ENCODE data around the gene HIGD2A.

Gene HIGD2A

DNA sequence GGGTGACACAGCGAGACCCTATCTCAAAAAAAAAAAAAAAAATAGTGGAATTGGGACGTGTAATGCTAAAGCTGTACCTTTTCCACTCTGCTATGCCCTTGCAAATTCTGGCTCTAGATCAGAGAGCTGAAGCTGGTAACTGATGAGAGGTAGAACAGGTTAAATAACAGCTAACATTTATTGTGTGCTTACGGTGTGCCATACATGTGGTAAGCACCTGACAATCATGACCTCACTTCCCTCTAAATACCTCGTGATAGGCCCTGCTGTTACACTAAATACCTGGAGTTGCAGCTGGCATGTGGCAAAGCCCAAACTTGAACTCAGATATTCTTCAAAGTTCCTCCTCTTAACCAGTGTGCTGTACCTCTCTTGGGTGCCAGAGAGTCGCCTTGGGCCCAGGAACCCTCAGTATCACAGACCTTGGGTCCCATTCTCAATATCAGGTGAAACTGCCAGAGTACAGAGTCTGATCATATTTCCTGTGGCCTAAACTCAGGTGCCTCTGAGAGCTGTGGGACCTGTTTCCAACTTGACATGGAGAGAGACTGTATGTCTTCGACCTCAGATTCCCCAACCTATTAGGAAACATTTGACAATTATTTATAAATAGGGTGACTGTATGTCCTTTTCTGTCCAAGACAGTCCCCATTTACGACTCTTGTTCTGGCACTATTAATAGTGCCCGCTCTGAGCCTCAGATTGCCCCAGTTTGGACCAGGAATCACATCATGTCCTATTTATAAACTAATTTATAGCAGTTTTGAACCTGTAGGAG, 18.4 kb upstream of the HIGD2A start:
- DNase-seq (ENCODE audit: low read depth) = no peak

DNA sequence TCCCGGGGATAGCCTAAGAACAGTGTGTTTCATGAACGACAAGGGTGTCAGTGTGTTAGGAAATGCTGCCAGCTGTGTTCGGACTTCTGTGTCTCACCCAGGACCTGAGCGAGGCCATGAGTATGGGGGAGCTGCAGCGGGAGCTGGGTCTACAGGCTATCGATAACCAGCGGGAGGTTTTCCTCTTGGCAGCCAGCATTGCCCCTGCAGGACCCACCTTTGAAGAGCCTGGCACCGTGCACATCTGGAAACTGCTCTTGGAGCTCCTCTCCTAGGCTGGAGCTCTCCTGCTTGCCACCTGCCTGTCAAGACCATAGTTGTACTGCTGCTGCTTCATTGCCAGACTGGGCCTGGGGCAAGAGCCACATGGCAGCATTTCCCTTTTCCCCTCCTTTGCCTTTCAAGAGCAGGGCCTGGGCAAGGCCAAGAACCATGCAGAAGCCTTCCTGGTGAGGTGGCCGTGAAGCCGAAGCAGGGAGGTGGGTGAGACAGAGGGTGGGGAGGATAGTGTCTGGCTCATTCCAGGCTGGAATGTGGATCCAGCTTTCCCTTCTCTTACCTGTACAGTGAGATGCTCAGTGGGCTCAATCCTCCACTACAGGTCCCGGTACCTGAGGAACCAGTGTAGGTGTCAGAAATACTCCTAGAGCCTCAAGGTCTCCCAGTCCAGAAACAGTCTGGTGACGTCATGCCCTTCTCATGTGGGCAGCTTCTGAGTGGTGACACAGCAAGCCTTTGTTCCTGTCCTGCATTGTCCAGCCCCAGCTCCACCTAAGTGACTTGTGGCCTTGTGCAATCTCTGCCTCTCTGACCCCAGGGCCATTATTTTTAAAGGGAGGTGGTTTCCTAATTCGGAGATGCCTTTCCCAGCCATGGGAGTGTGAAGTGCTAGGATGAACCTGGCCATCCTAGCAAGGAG, 16.7 kb upstream of the HIGD2A start:
- DNase-seq (ENCODE audit: low read depth) = no peak

DNA sequence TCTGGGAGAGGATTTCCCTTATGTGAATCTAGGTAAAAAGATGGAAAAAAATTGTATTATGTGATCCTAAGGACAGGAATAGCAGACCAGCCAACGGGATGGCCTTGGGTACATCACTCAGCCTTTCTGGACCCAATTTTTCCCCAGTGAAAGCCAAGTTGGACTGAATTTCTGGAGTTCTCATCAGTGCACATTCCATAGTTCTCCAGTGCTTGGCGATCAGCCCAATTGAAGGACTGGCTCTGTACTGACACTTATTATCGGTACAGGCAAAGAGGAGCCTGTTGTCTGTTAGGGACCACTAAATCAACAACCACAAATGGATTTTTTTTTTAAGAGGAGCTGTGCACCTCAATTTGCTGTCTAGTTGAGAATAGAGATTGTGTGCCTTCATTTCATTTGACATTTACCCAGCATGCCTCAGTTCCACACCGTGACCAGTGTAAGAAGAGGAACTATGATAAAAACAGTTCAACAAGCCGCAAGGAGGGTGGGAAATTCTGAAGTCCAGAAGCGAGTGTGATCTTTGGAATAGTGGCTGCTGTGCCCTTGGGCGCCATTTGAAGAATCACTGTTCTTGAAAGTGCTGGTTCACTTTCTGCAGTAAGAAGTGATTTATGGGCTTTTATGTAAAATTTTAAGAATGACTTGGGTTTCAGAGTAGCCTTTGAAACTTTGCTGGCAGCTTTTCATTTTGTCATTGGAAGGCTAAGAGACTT, 15.3 kb upstream of the HIGD2A start:
- no peak for DNase-seq (ENCODE audit: low read depth)

DNA sequence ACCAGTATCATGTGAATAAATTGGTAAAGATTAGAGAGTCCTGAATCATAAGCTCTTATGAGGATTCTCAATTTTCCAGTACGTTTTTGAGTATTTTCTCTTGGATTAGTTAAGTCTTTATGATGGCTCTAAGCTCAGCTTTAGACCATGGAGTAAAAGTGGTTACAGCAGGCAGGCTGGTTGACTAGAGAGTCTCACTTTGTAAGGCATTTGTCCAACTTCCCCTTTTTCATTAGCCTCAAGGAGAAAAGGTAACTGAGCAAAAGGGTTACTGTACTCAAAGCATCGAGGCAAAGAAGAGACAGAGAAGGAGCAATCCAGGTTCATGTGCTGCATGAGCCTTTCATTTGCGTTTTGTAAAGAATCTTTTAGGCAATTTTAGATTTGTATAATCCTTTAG, 8.7 kb upstream of the HIGD2A start:
- no peak for DNase-seq (ENCODE audit: low read depth)

DNA sequence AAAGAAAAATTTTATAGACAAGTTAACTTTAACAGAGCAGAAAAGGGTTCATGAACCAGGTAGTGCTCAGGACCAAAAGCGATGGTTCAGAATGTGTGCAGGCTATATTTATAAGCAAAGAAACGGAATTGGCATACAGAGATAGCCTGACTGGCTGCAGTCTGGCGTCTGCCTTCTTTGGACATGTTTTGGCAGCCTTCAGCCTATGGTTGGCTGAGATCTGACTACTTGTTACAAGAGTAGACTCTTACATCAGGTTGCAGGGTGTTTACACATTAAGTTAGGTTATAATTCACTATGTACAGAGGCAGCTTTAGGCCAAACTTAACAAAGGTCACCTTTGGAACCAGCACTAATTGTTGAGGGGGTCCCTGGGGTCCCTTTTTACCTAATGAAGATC, 7.1 kb upstream of the HIGD2A start:
- DNase-seq (ENCODE audit: low read depth) = no peak

DNA sequence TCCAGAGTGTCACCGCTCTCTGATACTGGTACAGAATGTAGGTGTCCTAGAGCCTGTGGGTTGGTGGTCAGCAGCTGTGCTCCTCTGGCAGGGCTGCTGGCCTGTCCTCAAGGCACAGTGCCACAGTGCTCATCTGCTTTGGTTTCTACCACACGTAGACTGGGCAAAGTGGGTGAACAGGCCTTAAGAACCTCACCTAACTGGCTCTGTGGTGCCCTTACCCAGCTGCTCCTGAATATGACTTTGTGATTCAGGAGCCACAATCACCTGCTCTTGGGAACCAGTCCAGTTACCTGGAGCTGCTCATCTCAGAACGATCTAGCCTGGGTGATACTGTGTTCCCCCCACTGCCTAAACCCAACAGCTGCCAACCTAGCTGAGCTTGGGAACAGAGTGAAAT, 6.6 kb upstream of the HIGD2A start:
- DNase-seq (ENCODE audit: low read depth) = no peak

DNA sequence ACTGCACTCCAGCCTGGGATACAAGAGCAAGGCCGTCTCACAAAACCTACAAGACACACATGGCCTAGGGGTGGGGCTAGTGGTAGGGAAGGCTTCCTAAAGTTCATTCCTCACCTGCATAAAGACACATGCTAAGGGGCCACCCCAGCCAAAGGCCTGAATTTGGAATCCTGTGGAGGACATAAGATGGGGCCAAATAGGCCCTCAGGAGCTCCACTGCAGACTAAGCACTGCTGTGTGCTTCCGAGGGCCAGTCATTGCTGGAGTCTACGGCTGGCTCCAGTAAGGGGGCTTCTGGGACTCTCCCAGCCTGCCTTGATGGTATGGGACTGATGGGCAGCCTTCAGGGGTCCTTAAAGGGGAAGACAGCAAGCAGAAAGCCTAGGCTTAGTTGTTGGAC, 5.8 kb upstream of the HIGD2A start:
- DNase-seq (ENCODE audit: low read depth) = no peak

DNA sequence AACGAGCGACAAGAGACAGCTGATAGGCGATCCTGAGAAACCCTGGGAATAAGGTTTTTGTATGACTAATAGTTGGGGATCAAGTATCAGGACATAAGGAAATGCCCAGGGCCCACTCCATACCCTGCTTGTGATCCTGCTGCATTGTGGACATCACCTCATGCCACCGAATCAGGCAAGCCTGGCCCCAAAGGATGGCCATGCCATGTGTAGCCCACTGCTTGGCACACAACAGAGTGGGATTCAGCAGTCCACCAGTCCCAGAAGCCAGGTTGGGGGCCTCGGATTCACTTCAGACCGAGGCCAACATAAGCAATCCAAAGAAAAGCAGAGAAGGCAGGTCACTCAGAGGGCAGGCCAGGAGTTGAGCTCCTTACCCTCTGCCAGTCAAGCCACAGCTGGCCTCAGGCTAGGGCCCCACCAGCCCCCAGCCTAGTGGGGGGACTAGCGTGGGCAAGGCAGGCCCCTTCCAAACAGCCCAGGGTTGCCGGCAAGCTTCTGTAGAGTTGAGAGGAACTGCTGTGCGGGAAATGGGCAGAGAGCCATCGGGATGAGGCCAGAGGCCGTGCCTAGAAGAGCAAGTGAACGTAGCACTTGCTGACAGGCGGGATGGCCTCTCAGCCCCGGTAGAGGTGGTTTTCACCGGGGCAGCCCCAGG, 5.2 kb upstream of the HIGD2A start:
- DNase-seq (ENCODE audit: low read depth) = no peak

DNA sequence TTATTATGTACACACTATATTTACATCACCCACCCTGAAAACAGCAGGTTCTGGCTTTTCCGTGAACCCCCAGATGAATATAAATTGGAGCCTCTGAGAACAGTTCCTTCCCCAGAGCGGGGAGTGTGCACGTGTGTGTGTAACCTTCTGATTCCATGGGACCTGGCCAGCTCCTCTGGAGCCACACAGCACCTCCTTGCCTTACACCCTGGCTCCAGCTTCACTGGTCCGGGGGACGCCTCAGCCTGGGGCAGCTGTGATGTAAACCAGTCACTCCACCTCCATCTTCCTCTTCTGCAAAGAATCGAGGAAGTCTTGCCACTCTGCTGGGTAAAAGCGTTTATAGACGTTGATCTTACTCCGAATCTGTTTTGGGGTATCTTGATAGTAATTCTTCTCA, 4.6 kb upstream of the HIGD2A start:
- DNase-seq (ENCODE audit: low read depth) = no peak

DNA sequence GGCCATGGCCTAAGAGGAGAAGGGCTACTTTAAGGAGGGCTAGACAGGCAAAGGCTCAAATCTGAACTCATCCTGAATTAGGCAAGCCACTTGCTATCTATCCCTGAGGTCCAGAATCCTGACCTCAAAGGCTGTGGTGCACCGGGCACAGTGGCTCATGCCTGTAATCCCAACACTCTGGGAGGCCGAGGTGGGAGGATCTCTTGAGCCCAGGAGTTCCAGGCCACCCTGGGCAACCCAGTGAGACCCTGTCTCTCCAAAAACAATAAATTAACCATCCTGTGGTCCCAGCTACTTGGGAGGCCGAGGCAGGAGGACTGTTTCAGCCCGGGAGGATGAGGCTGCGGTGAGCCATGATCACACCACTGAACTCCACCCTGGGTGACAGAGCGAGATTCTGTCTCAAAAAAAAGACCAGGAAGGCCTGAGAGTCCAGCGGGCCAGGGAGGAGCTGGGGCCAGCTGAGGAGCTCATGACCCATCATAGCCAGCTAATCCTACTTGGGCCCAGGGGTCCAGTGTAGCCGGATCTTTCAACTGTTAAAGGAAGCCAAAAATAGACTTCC, 4.1 kb upstream of the HIGD2A start:
- no peak for DNase-seq (ENCODE audit: low read depth)

DNA sequence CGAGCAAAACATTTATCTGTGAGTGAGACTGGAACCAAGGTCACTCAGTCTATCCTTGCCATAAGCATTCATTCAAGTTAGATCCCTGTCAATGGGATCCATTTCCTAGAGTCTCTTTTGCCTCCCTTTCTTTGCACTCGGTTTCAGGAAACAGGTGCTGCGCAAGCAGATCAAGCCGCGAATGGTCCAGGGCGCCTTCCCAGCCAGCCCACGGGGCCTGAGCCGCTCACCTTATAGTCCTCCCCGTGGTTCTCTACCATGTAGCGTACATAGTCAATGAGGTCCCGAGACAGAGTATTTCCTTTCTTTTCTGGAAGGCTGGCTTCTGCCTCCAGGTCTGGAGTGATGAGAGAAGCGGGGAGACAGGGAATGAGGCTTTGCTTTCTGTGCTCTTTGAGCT, 3.6 kb upstream of the HIGD2A start:
- DNase-seq (ENCODE audit: low read depth) = no peak

DNA sequence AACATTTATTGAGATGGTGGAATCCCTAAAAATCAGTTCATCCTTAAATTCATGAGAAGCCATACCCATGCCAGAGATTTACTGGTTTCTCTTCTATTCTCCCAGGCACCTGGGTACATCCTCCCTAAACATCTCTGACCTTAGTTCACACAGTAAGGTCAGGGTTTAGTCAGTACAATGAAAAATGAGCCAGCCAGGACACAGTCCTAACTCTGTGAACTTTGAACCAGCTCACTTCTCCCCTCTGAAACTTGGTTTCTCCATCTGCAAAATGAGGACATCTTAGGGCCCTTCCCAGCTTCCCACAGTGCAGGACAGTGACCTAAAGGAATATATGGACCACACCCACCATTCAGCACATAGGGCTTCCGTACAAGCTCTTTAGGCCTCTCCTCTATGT, 2.1 kb upstream of the HIGD2A start:
- no peak for DNase-seq (ENCODE audit: low read depth)

DNA sequence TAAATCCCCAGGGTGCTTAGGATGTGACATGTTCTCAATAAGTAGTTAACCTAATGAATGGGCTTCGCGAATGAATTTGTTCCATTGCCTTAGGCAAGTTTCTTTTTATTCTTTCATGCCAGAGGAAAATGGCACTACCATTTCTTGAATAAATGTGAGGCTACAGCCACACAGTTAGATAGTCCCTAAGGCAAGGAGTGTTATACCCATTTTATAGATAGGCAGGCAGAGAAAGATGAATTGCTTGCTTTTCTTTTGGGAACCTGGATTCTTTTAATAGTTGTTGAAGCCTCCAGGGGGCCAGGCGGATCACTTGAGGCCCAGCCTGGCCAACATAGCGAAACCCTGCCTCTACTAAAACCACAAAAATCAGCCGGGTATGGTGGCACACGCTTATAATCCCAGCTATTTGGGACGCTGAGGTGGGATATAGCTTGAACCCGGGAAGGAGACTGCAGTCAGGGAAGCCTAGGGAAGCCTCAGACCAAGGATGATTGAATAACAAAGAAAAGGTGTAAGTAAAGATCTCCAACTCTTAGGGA, 1.1 kb upstream of the HIGD2A start:
- no peak for DNase-seq (ENCODE audit: low read depth)

DNA sequence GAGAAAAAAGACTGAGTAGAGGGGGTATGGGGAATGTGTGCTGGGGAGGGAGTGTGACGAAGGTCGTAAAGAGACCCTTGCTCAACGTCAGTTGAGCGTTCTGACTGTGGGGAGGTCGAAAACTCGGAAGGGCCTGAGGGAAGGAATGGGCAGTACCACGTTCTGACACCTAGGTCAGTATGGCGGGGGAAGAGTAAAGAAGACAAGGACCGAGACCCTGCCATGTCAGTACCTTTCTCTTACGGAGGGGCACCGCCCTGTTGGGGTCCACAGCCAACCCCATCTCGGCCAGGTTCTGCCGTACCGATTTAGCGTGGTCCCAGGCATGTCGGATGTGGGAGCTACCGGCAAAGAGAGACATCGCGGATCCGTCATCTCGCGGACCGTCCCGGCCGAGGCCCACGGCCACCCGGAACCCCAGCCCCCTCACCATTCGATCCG, 528 bp upstream of the HIGD2A start:
- DNase-seq (ENCODE audit: low read depth) = no peak

DNA sequence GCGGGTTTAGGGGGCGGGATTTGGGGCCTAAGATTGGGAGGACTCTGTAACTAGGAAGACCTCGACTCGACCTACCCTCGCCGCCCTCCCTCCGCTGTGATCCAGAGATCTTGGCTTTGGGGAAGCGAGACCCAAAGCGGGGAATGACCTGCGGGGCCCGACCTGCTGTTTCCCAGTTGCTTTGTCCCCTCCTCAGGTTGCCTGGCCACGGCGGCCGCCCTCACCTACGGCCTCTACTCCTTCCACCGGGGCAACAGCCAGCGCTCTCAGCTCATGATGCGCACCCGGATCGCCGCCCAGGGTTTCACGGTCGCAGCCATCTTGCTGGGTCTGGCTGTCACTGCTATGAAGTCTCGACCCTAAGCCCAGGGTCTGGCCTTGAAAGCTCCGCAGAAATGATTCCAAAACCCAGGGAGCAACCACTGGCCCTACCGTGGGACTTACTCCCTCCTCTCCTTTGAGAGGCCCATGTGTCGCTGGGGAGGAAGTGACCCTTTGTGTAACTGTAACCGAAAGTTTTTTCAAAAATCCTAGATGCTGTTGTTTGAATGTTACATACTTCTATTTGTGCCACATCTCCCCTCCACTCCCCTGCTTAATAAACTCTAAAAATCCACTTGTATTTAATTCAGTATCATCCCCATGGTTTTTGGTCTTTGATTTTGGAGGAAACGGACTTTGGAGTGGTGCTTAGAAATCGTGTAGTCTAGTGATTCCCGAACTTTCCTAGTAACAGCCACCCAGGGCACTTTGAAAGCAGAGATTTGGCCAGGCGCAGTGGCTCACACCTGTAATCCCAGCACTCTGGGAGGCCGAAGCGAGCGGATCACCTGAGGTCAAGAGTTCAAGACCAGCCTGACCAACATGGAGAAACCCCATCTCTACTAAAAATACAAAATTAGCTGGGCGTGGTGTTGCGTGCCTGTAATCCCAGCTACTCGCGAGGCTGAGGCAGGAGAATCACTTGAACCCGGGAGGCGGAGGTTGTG, 878 bp downstream of the HIGD2A start:
- DNase-seq (ENCODE audit: low read depth) = no peak

DNA sequence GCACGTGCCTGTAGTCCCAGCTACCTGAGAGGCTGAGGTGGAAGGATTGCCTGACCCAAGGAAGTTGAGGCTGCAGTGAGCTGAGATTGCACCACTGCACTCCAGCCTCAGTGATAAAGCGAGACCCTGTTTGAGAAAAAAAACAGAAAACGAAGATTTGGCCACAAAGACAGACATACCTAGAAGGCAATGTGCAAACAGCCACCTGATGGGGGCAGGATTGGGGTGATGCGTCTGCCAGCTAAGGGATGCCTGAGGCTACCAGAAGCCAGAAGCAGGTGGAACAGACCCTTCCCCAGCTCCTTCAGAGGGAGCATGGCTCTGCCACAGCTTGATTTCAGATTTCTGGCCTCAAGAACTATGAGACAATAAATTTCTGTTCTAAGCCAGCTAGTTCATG, 2.9 kb downstream of the HIGD2A start:
- DNase-seq (ENCODE audit: low read depth) = no peak

DNA sequence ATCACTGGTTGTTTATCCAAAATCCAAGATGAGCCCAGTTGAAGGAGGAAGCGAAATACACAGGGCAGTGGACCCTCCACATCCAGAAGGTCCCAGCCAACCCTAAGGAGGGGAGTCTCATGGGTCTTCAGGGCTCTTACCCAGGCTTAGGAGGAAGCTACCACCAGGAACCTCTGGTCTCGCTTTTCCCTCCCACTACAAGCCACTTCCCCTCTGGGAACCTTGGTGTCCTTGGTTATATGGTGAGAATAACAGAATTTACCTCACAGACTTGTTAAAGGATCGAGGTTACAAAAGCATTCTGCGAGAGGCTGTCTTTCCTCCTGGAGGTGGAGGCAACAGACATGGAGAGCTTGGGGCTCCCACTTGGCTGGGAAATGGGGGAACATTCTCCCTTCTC, 3.4 kb downstream of the HIGD2A start:
- no peak for DNase-seq (ENCODE audit: low read depth)

DNA sequence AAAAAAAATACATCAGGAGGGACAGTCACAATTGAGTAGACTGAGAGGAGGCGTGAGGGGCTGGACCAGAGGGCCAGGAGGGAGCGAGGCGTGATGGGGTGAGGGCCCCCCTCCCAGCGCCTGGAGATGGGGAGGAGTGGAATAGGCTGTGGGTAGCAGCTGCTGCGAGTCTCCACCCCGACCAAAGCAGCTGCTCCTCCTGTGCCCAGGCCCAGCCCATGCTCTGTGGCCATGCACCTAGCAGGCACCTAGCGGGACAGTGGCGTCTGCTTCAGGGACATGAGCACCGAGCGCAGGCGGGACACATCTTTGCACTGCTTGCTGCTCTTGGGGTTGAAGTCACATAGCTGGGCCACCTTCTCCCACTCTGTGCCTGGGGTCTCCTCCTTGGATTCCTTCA, 4.0 kb downstream of the HIGD2A start:
- DNase-seq (ENCODE audit: low read depth) = no peak

DNA sequence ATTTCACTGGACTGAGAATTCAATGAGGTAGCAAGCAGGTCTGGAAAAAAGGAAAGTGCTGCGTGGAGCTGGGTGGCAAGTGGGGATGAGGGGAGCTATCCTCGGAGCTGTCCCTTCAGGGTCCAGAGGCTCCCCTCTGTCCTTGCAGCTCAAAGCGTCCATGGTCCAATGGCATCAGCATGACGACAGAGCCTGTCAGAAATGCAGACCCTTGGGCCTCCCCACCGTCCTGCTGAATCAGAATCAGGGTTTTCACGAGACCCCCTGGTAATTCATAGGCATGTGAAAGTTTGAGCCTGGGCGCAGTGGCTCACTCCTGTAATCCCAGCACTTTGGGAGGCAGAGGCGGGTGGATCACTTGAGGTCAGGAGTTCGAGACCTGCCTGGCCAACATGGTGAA, 5.5 kb downstream of the HIGD2A start:
- no peak for DNase-seq (ENCODE audit: low read depth)

All from stimulated activated CD8-positive, alpha-beta memory T cell treated with anti-CD3 and anti-CD28 coated beads, Interleukin-7, amount 100 ng/mL, for 24 hours (primary cell).